Measurements from ENCODE around the gene PAF1. TPM values are rescaled to one million over a fixed set of nuclear protein-coding genes. Genes with fewer than 3 reads are reported as not detected.

PAF1 gene
- total RNA-seq, 1 experiment from 2014 or later: 38.0 TPM

DNA sequence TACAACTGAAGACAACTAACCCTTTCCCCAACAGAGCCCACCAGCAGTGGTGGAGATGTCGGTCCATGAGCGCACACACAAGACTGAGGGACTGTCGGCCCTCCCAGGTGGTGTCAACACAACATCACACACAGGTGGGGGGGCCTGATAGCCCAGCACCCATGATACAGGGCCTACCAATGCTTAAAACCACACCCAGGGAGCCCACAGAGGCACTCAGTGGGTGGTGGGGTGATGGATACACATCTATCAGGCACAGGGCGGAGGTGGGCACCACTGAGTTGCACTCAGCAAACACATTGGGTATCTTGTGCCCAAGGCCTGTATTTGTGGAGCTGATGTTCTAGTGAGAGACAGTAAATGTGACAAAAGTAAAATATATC, 8.8 kb upstream of the PAF1 start:
- H2BK15ac ChIP-seq (ENCODE audit: low read depth, low read length): no peak overlapping the region
- H2AK5ac ChIP-seq (ENCODE audit: insufficient read length, low read length): no peak overlapping the region
- peaks cover 10 to 23% (median 20%) of the 10 kb centered on the region in 3 experiments; a peak in 6 of 7 replicates for H3K36me3 Mint-ChIP-seq (ENCODE audit: insufficient read depth in 1 of 3, low read depth in 3 of 3)
- H2BK20ac ChIP-seq (ENCODE audit: low read depth, low read length, poor library complexity, severe bottlenecking): no peak overlapping the region
- no peak overlapping the region for H3K4me2 ChIP-seq (ENCODE audit: insufficient read depth, insufficient read length, low read length)
- no peak overlapping the region for H3K23ac ChIP-seq (ENCODE audit: insufficient read length, low read depth, low read length)
- no peak overlapping the region for H3K14ac ChIP-seq (ENCODE audit: insufficient read depth, low read length)
- H3K9me3 Mint-ChIP-seq: no peaks in the 10 kb centered on the region; a peak in 2 of 5 replicates
- no peaks in the 10 kb centered on the region for H3K27me3 ChIP-seq (ENCODE audit: insufficient read depth, low read length)
- H4K5ac ChIP-seq (ENCODE audit: insufficient read length, low read depth, low read length): no peak overlapping the region
- no peaks in the 10 kb centered on the region; the same call in 1 of the 2 replicates for H3K27me3 Mint-ChIP-seq (ENCODE audit: low read depth)
- no CpG with 5 or more reads among the region's 4 CpGs for WGBS (ENCODE audit: extremely low coverage, insufficient read length, low lambda C conversion rate)
- H3K4me1 Mint-ChIP-seq: peaks cover 26 to 27% of the 10 kb centered on the region in 2 experiments
- no peak for DNase-seq
- TF ChIP-seq, protein P1, sequence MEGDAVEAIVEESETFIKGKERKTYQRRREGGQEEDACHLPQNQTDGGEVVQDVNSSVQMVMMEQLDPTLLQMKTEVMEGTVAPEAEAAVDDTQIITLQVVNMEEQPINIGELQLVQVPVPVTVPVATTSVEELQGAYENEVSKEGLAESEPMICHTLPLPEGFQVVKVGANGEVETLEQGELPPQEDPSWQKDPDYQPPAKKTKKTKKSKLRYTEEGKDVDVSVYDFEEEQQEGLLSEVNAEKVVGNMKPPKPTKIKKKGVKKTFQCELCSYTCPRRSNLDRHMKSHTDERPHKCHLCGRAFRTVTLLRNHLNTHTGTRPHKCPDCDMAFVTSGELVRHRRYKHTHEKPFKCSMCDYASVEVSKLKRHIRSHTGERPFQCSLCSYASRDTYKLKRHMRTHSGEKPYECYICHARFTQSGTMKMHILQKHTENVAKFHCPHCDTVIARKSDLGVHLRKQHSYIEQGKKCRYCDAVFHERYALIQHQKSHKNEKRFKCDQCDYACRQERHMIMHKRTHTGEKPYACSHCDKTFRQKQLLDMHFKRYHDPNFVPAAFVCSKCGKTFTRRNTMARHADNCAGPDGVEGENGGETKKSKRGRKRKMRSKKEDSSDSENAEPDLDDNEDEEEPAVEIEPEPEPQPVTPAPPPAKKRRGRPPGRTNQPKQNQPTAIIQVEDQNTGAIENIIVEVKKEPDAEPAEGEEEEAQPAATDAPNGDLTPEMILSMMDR (conservative IDR thresholded peaks at IDR 0.05): no peak
- no peak overlapping the region for H3K18ac ChIP-seq (ENCODE audit: insufficient read length, low read depth, low read length)
- H3K9me3 ChIP-seq (ENCODE audit: control insufficient read depth, low read depth, low read length): no peaks in the 10 kb centered on the region
- no peaks in the 10 kb centered on the region for H4K20me1 ChIP-seq (ENCODE audit: control insufficient read depth, insufficient read depth, insufficient read length)
- H2BK12ac ChIP-seq (ENCODE audit: insufficient read length, low read depth, low read length): no peak overlapping the region
- H4K8ac ChIP-seq (replicated peaks; ENCODE audit: insufficient read length, low read depth, low read length): no peak overlapping the region
- H2BK120ac ChIP-seq (ENCODE audit: low read depth, low read length, poor library complexity, severe bottlenecking): no peak overlapping the region
- no peak overlapping the region for H2BK5ac ChIP-seq (ENCODE audit: insufficient read length, low read length)
- peak overlapping the region in 1 of 3 experiments; percentile 72; a peak in 1 of 7 replicates for H3K27ac Mint-ChIP-seq
- no peak overlapping the region for H3K9ac ChIP-seq (ENCODE audit: extremely low read depth, insufficient read length, low read length)
- H3K4ac ChIP-seq (ENCODE audit: low read depth, low read length): no peak overlapping the region
- H3K4me1 ChIP-seq (ENCODE audit: insufficient read depth, low read length): peaks cover 4% of the 10 kb centered on the region; the same call in 1 of the 2 replicates
- H4K91ac ChIP-seq (ENCODE audit: insufficient read length, low read depth, low read length): no peak overlapping the region
- no peaks in the 10 kb centered on the region for H3K79me2 ChIP-seq (ENCODE audit: insufficient read depth, low read length)
- H3K27ac ChIP-seq (ENCODE audit: insufficient read length, low read depth, low read length): no peak overlapping the region
- peaks cover 15% of the 10 kb centered on the region for H3K23me2 ChIP-seq (ENCODE audit: insufficient read length, low read depth, low read length, poor library complexity, severe bottlenecking)
- no peak overlapping the region for H3T11ph ChIP-seq (ENCODE audit: low read length)
- H3K79me1 ChIP-seq (ENCODE audit: insufficient read depth, low read depth, low read length, poor library complexity, severe bottlenecking): no peaks in the 10 kb centered on the region
- no peak overlapping the region for H3K56ac ChIP-seq (ENCODE audit: insufficient read length, low read depth, low read length)
- no peak overlapping the region for H2AFZ ChIP-seq (ENCODE audit: low read length)
- H3K4me3 Mint-ChIP-seq: no peak overlapping the region
